GM12878 (cell line): ENCODE results near the gene GPR78. TPM values are rescaled to one million over a fixed set of nuclear protein-coding genes. Genes with fewer than 3 reads are reported as not detected.

Experiments used
- ATAC-seq: fragments of 200-7000 bp; cut with Tn5 transposase; 3 replicates; pipeline ENCODE4 v1.9.1; 2020; ENCODE audit warnings: mild to moderate bottlenecking, moderate library complexity
- BruUV-seq: library from RNA; stranded (reverse); fragments of 400-500 nt; replicated peaks from 2 replicates; lab custom pipeline; 2021; lab: Mats Ljungman, UMichigan
- CTCF ChIA-PET: fragments of 300-600 bp; sonication (Branson Sonifier 250); formaldehyde crosslinking; extraction: SDS; loops from one replicate; lab custom pipeline; 2021; ENCODE audit warnings: inconsistent platforms; lab: Yijun Ruan, JAX
- POLR2A ChIA-PET: fragments of 350-600 bp; formaldehyde crosslinking; extraction: SDS; loops from one replicate; lab custom pipeline; 2021; ENCODE audit warnings: inconsistent platforms; lab: Charles Lee
- RAD21 ChIA-PET: fragments of 300-600 bp; sonication (Branson Sonifier 250); formaldehyde crosslinking; loops from one replicate; lab custom pipeline; 2023; ENCODE audit warnings: antibody characterized with exemption; ENCODE audit not compliant: unreplicated experiment; lab: Charles Lee
- SMC1A ChIA-PET: fragments of 300-600 bp; sonication (Branson Sonifier 250); formaldehyde crosslinking; loops from one replicate; lab custom pipeline; 2023; ENCODE audit not compliant: unreplicated experiment, uncharacterized antibody; lab: Charles Lee
- DNase-seq: peaks from one replicate; pipeline ENCODE4 v3.0.0-alpha.2; 2011; ENCODE audit warnings: low read depth, low spot score
- FAIRE-seq: peaks from 3 replicates; lab custom pipeline; 2011; peaks lifted over from hg19 to GRCh38; lab: Jason Lieb, UNC
- H2AFZ ChIP-seq: 2 replicates; pipeline ENCODE4 v1.6.0; 2011; ENCODE audit warnings: low read depth, low read length, control low read depth; ENCODE audit not compliant: control insufficient read depth
- H3K27ac ChIP-seq: 2 replicates; pipeline ENCODE4 v1.5.1; 2011; ENCODE audit warnings: control low read depth; ENCODE audit not compliant: control insufficient read depth, insufficient read depth
- H3K27me3 ChIP-seq, 2 experiments: replicated peaks in 1 of 2; 2 replicates each; pipeline versions ENCODE4 v1.6.0 to v1.6.1; 2011; ENCODE audit warnings: low read length in 1 of 2; ENCODE audit not compliant: control insufficient read depth in 2 of 2, insufficient read depth in 2 of 2
- H3K36me3 ChIP-seq, 2 experiments: 2 replicates each; pipeline ENCODE4 v1.5.1; 2011; ENCODE audit warnings: low read length in 1 of 2; ENCODE audit not compliant: control insufficient read depth in 2 of 2, insufficient read depth in 2 of 2
- H3K4me1 ChIP-seq: 2 replicates; pipeline ENCODE4 v1.6.1; 2011; ENCODE audit warnings: mild to moderate bottlenecking, low read length, moderate library complexity, mixed read lengths; ENCODE audit not compliant: control insufficient read depth, insufficient read depth
- H3K4me2 ChIP-seq: 2 replicates; pipeline ENCODE4 v1.6.0; 2011; ENCODE audit warnings: control low read depth; ENCODE audit not compliant: control insufficient read depth, insufficient read depth
- H3K4me3 ChIP-seq: fragments of 200-600 bp; sonication (generic); 2 replicates; pipeline ENCODE4 v1.5.1; 2016
- H3K79me2 ChIP-seq: 2 replicates; pipeline ENCODE4 v1.6.0; 2011; ENCODE audit warnings: low read length; ENCODE audit not compliant: control insufficient read depth, insufficient read depth
- H3K9ac ChIP-seq: 2 replicates; pipeline ENCODE4 v1.8.0; 2011; ENCODE audit warnings: low read length, control low read depth, mixed read lengths; ENCODE audit not compliant: control insufficient read depth, insufficient read depth
- H3K9me3 ChIP-seq: replicated peaks from 3 replicates; pipeline ENCODE4 v1.5.1; 2011; ENCODE audit warnings: mild to moderate bottlenecking, low read length; ENCODE audit not compliant: control insufficient read depth, insufficient read depth
- H4K20me1 ChIP-seq: 2 replicates; pipeline ENCODE4 v1.6.0; 2011; ENCODE audit not compliant: control insufficient read depth, insufficient read depth
- BHLHE40 ChIP-seq, 2 experiments: fragments of 450-650 bp in 1 of 2; IDR thresholded peaks; 2 replicates each; pipeline ENCODE4 v1.6.1; 2011 to 2017; ENCODE audit warnings: low read depth in 2 of 2, borderline replicate concordance in 1 of 2, improper control_type of control experiment in 1 of 2, low read length in 1 of 2, mild to moderate bottlenecking in 1 of 2
- FOXM1 ChIP-seq: IDR thresholded peaks from 2 replicates; pipeline ENCODE4 v1.6.1; 2012; ENCODE audit warnings: low read depth, mild to moderate bottlenecking, inconsistent platforms, low read length, moderate library complexity
- HDAC2 ChIP-seq: fragments of 200-600 bp; sonication (generic); IDR thresholded peaks from 2 replicates; pipeline ENCODE4 v1.6.1; 2017
- MYB ChIP-seq: fragments of 150-350 bp; IDR thresholded peaks from 2 replicates; pipeline ENCODE4 v1.6.1; 2014; ENCODE audit warnings: mild to moderate bottlenecking, low read depth, low read length, borderline replicate concordance
- NFXL1 ChIP-seq: fragments of 450-650 bp; IDR thresholded peaks from 2 replicates; pipeline ENCODE4 v1.6.1; 2017; ENCODE audit warnings: antibody characterized with exemption, mild to moderate bottlenecking, borderline replicate concordance
- NKRF ChIP-seq: fragments of 450-650 bp; conservative IDR thresholded peaks from 2 replicates; pipeline ENCODE4 v1.6.1; 2017; ENCODE audit warnings: mild to moderate bottlenecking, moderate library complexity
- RCOR1 ChIP-seq: conservative IDR thresholded peaks from 2 replicates; pipeline ENCODE4 v1.6.1; 2012; ENCODE audit warnings: low read depth, low read length, improper control_type of control experiment
- TAF1 ChIP-seq: IDR thresholded peaks from 2 replicates; pipeline ENCODE4 v1.6.1; 2011; ENCODE audit warnings: mild to moderate bottlenecking, low read depth, low read length, borderline replicate concordance
- ZBTB11 ChIP-seq: fragments of 450-650 bp; formaldehyde crosslinking; IDR thresholded peaks from 2 replicates; pipeline ENCODE4 v1.5.0; 2022; ENCODE audit warnings: mild to moderate bottlenecking, missing genetic modification characterization
- ZNF217 ChIP-seq: fragments of 450-650 bp; IDR thresholded peaks from 2 replicates; pipeline ENCODE4 v1.6.1; 2017; ENCODE audit warnings: antibody characterized with exemption, mild to moderate bottlenecking
- ZNF274 ChIP-seq: IDR thresholded peaks from one replicate; pipeline ENCODE4 v1.8.0; 2011; ENCODE audit not compliant: insufficient read length, insufficient read depth
- ZNF687 ChIP-seq: fragments of 450-650 bp; IDR thresholded peaks from 2 replicates; pipeline ENCODE4 v1.6.1; 2017; ENCODE audit warnings: mild to moderate bottlenecking, moderate library complexity
- WGBS: methylation state at CpG from one replicate; pipeline ENCODE4 v1.1.6; 2016; ENCODE audit warnings: low lambda C conversion rate; ENCODE audit not compliant: insufficient replicate concordance, insufficient coverage; ENCODE audit errors: missing lambda C conversion rate; 5-methylcytosine and 5-hydroxymethylcytosine counted together
- in situ Hi-C: fragments of 300-500 bp; cut with MboI; formaldehyde crosslinking; loops from 9 replicates; pipeline ENCODE4 v1.14.3; 2018; ENCODE audit warnings: mixed read lengths
- intact Hi-C: fragments of 100-400 bp; cut with micrococcal nuclease; formaldehyde crosslinking; loops from one replicate; pipeline ENCODE4 v1.14.2; 2022; ENCODE audit not compliant: unreplicated experiment
- polyA plus RNA-seq, 11 experiments: library from polyadenylated mRNA; depleted of rRNA in 4 of 11; unstranded in 6 of 11; stranded (reverse) in 5 of 11; fragments of >200 nt; fragmentation: Nextera tagmentation in 4 of 11; fragmentation: Illumina TruSeq in 1 of 11; extraction: Ambion mirVana in 4 of 11; extraction: Trizol in 1 of 11; gene quantifications; 1 replicate in 1 of 11; 2 replicates in 10 of 11; pipeline versions ENCODE4 v1.2.1 to v1.2.3, GENCODE V29; 2011 to 2016; ENCODE audit warnings: inconsistent platforms in 2 of 11, missing spikeins in 2 of 11, low read depth in 1 of 11
- total RNA-seq, 4 experiments: library from RNA; depleted of rRNA in 3 of 4; stranded (reverse); fragments of >200 nt in 3 of 4; fragmentation: Illumina TruSeq in 1 of 4; extraction: Trizol in 1 of 4; gene quantifications; 2 replicates each; pipeline versions ENCODE4 v1.2.1 to v1.2.3, GENCODE V29; 2013 to 2021

The GPR78 gene
- total and polyA plus RNA-seq, 10 of the 15 experiments (the other 5 are each of a cell fraction or from before 2014, with no cell fraction given), result 0.03 TPM; not detected in 9

- TF ChIP-seq ZNF687 (no peak), ZBTB11 (CRISPR knock-in tag) (no peak)
These were observed 37.2 kb upstream of the GPR78 start (continued) for GRCh38 chr4:8542776-8543525.

- ChIA-PET SMC1A (no interaction called here), CTCF (no interaction called here), POLR2A (no interaction called here), RAD21 (no interaction called here)
- ATAC-seq, result no peak
- Histone ChIP-seq H2AFZ (no peak overlapping the region), H3K9ac (no peak overlapping the region), H3K4me1 (peaks cover 8% of the 10 kb centered on the region), H3K9me3 (no peaks in the 10 kb centered on the region), H3K4me3 (no peak overlapping the region), H3K27ac (no peak overlapping the region), H3K36me3 (no peaks in the 10 kb centered on the region), H3K27me3 (no peaks in the 10 kb centered on the region), H4K20me1 (no peaks in the 10 kb centered on the region), H3K79me2 (no peaks in the 10 kb centered on the region), H3K4me2 (no peak overlapping the region)
- 49% methylated on average over 10 of the region's 10 CpGs for WGBS
- FAIRE-seq, result no peak
- TF ChIP-seq TAF1, result no peak
- no peak for TF ChIP-seq FOXM1
- TF ChIP-seq NKRF, result no peak
- no peak for TF ChIP-seq RCOR1
- no peak for TF ChIP-seq NFXL1
- no peak for TF ChIP-seq BHLHE40 (IDR thresholded peaks at IDR 0.05; ENCODE audit: borderline replicate concordance in 1 of 2, low read depth in 2 of 2, low read length in 1 of 2)
- TF ChIP-seq MYB, result no peak
- TF ChIP-seq ZNF274, result no peak
- no peak for TF ChIP-seq ZNF217
- no peak for TF ChIP-seq HDAC2
- DNase-seq, result no peak
- no TSS peak for BruUV-seq
- in situ Hi-C loops (no loop called here), intact Hi-C loops (no loop called here)
These were observed 36.6 kb upstream of the GPR78 start for GRCh38 chr4:8543623-8544022.
